Measurements from ENCODE around the gene PM20D2. TPM values are rescaled to one million over a fixed set of nuclear protein-coding genes. Genes with fewer than 3 reads are reported as not detected.

Gene PM20D2
- total RNA-seq, 1 experiment from 2014 or later = 26.8 TPM

- TF ChIP-seq CTCF (IDR thresholded peaks at IDR 0.05; ENCODE audit: insufficient read depth in 1 of 2, low read depth in 1 of 2, low read length in 1 of 2, severe bottlenecking in 1 of 2, unreplicated experiment in 1 of 2) = no peak
- peaks cover 6% of the 10 kb centered on the region for H3K4me1 Mint-ChIP-seq (ENCODE audit: low read depth, unreplicated experiment)
- Histone ChIP-seq H3K36me3 (ENCODE audit: control insufficient read depth, insufficient read depth, low read length) (peaks cover 1% of the 10 kb centered on the region; the same call in 1 of the 2 replicates), H3K4me1 (0 out of 2 replicates have a peak, but pooled peaks cover 3% of the 10 kb centered on the region), H3K4me3 (ENCODE audit: low read depth, low read length) (no peak overlapping the region), H3K27me3 (replicated peaks; ENCODE audit: control insufficient read depth, insufficient read depth, low read length) (no peaks in the 10 kb centered on the region), H3K9me3 (peaks cover 19% of the 10 kb centered on the region)
- H3K27ac Mint-ChIP-seq (ENCODE audit: unreplicated experiment) = no peak overlapping the region
- BruUV-seq (replicated peaks) = no TSS peak
- intact Hi-C loops (cut with micrococcal nuclease; ENCODE audit: unreplicated experiment) = no loop called here
- no peaks in the 10 kb centered on the region for H3K27me3 Mint-ChIP-seq (ENCODE audit: insufficient read depth, unreplicated experiment)
- no peak for DNase-seq
- no peaks in the 10 kb centered on the region for H3K36me3 Mint-ChIP-seq (ENCODE audit: insufficient read depth, unreplicated experiment)
- H3K4me3 Mint-ChIP-seq (ENCODE audit: unreplicated experiment) = no peak overlapping the region
- ChIA-PET CTCF (no interaction called here), POLR2A (no interaction called here)
- peaks cover 19% of the 10 kb centered on the region for H3K9me3 Mint-ChIP-seq (ENCODE audit: unreplicated experiment)
Measured at GRCh38 chr6:89131599-89131998, 14.3 kb upstream of the PM20D2 start.

GRCh38 chr6:89132057-89132456 lies 13.8 kb upstream of the PM20D2 start:
- no peaks in the 10 kb centered on the region for H3K27me3 Mint-ChIP-seq (ENCODE audit: insufficient read depth, unreplicated experiment)
- Histone ChIP-seq H3K4me1 (0 out of 2 replicates have a peak, but pooled peaks cover 3% of the 10 kb centered on the region), H3K4me3 (ENCODE audit: low read depth, low read length) (no peak overlapping the region), H3K36me3 (ENCODE audit: control insufficient read depth, insufficient read depth, low read length) (peaks cover 1% of the 10 kb centered on the region; the same call in 1 of the 2 replicates), H3K27me3 (replicated peaks; ENCODE audit: control insufficient read depth, insufficient read depth, low read length) (no peaks in the 10 kb centered on the region), H3K9me3 (peaks cover 19% of the 10 kb centered on the region)
- no peak for DNase-seq
- H3K4me3 Mint-ChIP-seq (ENCODE audit: unreplicated experiment) = no peak overlapping the region
- no peaks in the 10 kb centered on the region for H3K36me3 Mint-ChIP-seq (ENCODE audit: insufficient read depth, unreplicated experiment)
- BruUV-seq (replicated peaks) = no TSS peak
- intact Hi-C loops (cut with micrococcal nuclease; ENCODE audit: unreplicated experiment) = no loop called here
- no peak overlapping the region for H3K27ac Mint-ChIP-seq (ENCODE audit: unreplicated experiment)
- TF ChIP-seq CTCF (IDR thresholded peaks at IDR 0.05; ENCODE audit: insufficient read depth in 1 of 2, low read depth in 1 of 2, low read length in 1 of 2, severe bottlenecking in 1 of 2, unreplicated experiment in 1 of 2) = no peak
- peaks cover 6% of the 10 kb centered on the region for H3K4me1 Mint-ChIP-seq (ENCODE audit: low read depth, unreplicated experiment)
- ChIA-PET POLR2A (no interaction called here), CTCF (no interaction called here)
- peaks cover 19% of the 10 kb centered on the region for H3K9me3 Mint-ChIP-seq (ENCODE audit: unreplicated experiment)

- Mint-ChIP-seq H3K9me3 (ENCODE audit: unreplicated experiment) (peaks cover 9% of the 10 kb centered on the region), H3K4me1 (ENCODE audit: low read depth, unreplicated experiment) (no peaks in the 10 kb centered on the region), H3K27me3 (ENCODE audit: insufficient read depth, unreplicated experiment) (no peaks in the 10 kb centered on the region), H3K36me3 (ENCODE audit: insufficient read depth, unreplicated experiment) (no peaks in the 10 kb centered on the region), H3K27ac (ENCODE audit: unreplicated experiment) (no peak overlapping the region), H3K4me3 (ENCODE audit: unreplicated experiment) (no peak overlapping the region)
- Histone ChIP-seq H3K36me3 (ENCODE audit: control insufficient read depth, insufficient read depth, low read length) (peaks cover 1% of the 10 kb centered on the region; the same call in 1 of the 2 replicates), H3K4me1 (peaks cover 6% of the 10 kb centered on the region), H3K27me3 (replicated peaks; ENCODE audit: control insufficient read depth, insufficient read depth, low read length) (no peaks in the 10 kb centered on the region), H3K4me3 (ENCODE audit: low read depth, low read length) (no peak overlapping the region), H3K9me3 (peaks cover 7% of the 10 kb centered on the region; the same call in 1 of the 2 replicates)
- ChIA-PET CTCF (no interaction called here), POLR2A (no interaction called here)
- intact Hi-C loops (cut with micrococcal nuclease; ENCODE audit: unreplicated experiment) = no loop called here
- no peak for TF ChIP-seq CTCF (IDR thresholded peaks at IDR 0.05; ENCODE audit: insufficient read depth in 1 of 2, low read depth in 1 of 2, low read length in 1 of 2, severe bottlenecking in 1 of 2, unreplicated experiment in 1 of 2)
- BruUV-seq (replicated peaks) = no TSS peak
- DNase-seq = no peak
Measured at GRCh38 chr6:89133981-89134380, 11.9 kb upstream of the PM20D2 start.
